Medulla oblongata (tissue), 1 donor: ENCODE results near the gene ERP29.
"Not testable (repeated sequence)": the region's sequence is repeated elsewhere in the genome, so short reads cannot be mapped to it uniquely, and the experiment has no call there.

ENCODE experiments used
- DNase-seq: peaks from one replicate; pipeline ENCODE4 v3.0.0-alpha.2; 2015; ENCODE audit errors: extremely low spot score

ERP29 gene

DNA sequence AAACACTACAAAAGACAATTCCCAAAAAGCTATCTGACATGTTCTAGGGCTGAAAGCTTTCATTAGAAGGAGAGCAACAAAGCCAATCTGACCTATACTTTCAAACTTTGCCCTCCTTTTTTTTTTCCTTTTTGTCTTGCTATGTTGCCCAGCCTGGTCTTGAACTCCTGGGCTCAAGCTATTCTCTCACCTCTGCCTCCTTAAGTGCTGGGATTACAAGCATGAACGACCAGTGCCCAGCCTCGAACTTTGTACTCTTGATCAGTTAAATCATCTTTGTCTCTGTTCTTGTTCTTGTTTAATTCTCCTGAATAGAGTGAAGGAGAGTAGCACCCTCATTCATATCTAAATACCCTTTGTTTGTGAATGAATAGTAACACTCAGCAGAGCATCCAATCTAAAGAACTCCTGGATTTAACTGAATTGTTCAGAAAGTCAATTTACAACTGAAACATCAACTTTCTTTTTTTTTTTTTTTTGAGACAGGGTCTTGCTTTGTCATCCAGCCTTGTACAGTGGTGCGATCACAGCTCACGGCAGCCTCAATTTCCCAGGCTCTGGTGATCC is 22.1 kb downstream of the ERP29 start:
- no peak for DNase-seq

DNA sequence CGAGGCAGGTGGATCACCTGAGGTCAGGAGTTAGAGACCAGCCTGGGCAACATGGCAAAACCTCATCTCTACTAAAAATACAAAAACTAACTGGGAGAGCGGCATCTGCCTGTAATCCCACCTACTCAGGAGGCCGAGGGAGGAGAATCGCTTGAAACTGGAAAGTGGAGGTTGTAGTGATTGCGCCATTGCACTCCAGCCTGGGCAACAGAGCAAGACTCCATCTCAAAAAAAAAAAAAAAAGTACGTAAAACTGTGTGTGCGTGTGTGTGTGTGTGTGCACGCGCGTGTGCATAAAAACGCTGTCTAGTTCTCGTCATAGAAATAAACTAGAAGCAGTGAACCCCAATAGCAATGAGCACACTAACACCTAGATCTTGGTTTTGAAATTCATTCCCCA is 23.4 kb downstream of the ERP29 start:
- not testable (repeated sequence) for DNase-seq

DNA sequence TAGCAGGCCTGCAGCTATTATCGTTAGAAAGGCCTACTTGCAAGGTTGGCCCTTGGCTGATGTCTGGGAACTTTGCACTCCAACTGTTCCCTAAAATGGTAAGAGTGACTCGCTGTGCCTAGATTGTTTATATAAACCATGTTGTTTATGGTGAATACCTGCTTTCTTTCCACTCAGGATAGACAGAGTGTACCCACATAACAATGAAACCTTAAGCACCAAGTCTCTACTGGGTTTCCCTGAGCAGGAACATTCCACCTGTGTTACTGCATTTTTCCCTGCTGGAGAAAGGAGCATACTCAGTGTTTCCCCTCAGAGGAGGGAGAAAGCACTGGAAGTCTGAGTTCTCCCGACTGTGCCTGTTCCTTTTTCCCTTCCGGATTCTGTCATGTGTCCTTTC is 32.8 kb downstream of the ERP29 start:
- DNase-seq, result no peak

DNA sequence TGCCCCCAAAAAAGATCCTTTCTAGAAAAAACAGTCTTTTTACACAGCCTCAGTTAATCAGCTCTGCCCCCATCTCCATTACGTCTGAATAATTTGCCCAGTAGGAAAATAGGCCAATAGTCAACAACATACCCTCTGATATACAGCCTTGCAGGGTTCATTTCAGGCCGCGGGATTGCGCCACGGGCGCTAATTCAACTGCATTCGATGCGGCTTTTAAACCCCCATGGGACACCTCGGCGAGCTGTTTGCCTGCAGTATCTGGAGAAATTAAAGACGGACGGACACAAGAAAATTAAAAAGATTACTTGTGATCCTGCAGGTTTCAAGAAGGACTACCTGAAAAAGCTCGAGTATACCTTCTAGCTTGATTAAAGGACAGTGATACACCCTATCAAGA is 36.1 kb downstream of the ERP29 start:
- DNase-seq, result no peak

DNA sequence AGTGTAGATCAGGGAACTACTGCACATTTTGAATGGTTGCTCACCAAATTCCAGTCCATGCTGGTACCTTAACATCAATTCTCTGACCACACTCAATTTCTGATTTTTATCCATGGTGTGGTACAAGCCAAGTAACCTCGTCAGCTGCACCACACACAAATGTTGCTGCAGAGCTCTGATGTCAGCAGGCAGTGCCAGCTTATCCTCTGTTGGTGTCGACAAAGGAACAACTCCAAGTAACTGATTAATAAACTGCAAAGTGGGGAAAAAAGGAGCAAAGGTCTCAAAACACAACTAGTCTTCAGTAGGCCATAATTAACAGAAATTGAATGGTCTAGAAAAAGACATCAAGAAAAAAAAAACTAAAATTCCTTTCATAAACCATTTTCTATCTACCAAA is 47.9 kb downstream of the ERP29 start:
- no peak for DNase-seq

DNA sequence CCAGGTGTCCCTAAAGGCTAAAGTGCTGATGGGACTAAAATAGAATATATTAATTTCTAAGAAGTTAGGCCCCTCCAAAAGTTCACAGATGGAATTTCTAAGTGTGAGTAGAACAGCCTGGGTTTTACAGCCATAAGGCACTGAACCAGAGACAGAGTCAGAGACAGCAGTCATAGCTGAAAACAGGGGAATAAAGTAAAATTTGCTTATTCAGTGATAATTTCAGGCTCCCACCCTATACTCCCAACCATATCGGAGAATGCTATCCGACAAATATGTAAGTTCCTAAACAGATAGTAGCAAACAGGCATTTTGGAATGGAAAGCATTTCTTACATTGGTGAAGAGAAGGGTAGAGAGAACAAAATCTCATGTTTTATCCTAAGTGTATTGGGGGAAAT is 50.0 kb downstream of the ERP29 start:
- no peak for DNase-seq

DNA sequence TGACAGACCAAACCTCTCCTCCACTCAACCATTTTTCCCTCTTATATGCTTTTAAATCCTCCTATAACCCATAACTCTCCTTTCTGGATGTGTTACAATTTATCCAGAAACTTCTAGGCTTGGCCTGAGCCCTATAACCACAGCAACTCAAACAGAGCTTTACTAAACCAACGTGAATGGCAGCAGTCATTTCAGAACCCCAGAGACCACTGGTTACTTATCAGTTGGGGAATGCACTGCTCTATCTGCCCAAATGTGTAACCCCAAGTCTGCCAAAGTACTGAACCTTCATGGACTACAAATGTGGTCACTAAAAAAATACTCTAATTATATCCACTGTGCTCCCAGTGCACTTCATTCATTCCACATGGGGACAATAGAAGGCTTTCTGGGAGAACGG is 53.3 kb downstream of the ERP29 start:
- DNase-seq, result no peak
